Kidney glomerular epithelial cell (primary cell): ENCODE results near the gene MAGEA4.
"Not testable (repeated sequence)": the region's sequence is repeated elsewhere in the genome, so short reads cannot be mapped to it uniquely, and the experiment has no call there.

Experiments
- DNase-seq: peaks from one replicate; lab custom pipeline; 2025; lab: John Stamatoyannopoulos, UW

The MAGEA4 gene

DNA sequence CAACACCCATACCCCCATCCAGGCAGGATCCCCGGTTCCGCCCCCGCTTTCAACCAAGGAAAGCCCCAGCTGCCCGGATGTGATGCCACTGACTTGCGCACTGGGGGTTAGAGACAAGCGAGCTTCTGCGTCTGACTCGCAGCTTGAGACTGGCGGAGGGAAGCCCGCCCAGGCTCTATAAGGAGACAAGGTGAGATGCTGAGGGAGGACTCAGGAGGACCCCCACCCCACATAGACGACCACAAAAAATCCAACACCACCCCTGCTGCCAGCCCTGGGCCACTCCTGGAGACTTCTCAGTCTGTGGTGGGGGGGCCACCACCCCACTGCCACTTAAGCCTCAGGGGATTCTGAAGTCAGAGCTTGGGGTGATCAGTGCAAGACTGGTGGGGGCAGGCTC, at the start of gene MAGEA4:
Gene MAGEA4, plus strand, starts transcription at position 110 of the 400 bp plus-strand sequence. CDS start 10,776 bp downstream, outside the sequence.
- no peak for DNase-seq

GRCh38 chrX:151870602-151871001, 42.1 kb upstream of the MAGEA4 start:
- no peak for DNase-seq

- DNase-seq = no peak
Measured at GRCh38 chrX:151871244-151871643, 41.4 kb upstream of the MAGEA4 start.

DNA sequence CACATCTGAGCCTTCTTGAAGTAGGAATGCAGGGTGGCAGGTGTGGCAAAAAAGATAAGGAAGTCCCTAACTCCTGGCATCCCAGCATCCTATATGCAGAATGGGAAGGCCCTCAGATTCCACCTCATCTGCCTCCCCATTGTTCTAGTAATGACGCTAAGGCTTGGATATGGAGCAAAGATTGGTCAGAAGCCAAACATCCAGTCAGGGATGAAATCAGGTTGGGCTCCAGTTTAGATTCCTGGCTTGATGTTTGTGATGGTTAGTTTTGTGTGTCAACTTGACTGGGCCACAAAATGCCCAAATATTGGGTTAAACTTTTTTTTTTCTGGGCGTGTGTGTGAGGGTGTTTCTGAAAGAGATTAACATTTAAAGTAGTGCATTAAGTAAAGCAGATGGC, 39.6 kb upstream of the MAGEA4 start:
- DNase-seq = no peak

- no peak for DNase-seq
Measured at GRCh38 chrX:151875270-151876026, 37.2 kb upstream of the MAGEA4 start.

GRCh38 chrX:151878574-151878973, 34.1 kb upstream of the MAGEA4 start:
- no peak for DNase-seq

- DNase-seq = no peak
Measured at GRCh38 chrX:151879856-151880255, 32.8 kb upstream of the MAGEA4 start.

- DNase-seq = no peak
Measured at GRCh38 chrX:151880895-151881294, 31.8 kb upstream of the MAGEA4 start.

DNA sequence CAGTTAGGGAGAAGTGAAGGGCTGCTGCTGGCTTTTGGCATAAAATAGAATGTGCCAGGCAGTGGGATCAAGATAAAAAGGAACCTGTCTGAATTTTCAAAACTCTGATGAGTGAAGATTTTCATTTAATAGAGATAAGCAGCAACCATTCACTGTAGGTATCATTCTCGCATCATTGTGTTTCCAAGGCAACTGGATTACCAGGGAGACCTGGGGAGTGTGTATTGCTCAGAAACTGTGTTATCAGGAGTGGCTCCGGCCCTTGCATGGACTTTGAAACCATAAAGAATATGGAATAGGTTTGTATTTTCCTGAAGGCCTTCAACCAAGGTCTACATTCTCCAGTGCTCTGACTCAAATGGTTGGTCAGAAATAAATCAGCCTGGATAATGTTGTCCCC, 23.3 kb upstream of the MAGEA4 start:
- no peak for DNase-seq

GRCh38 chrX:151896734-151897474, 15.8 kb upstream of the MAGEA4 start:
- DNase-seq = no peak

- no peak for DNase-seq
Measured at GRCh38 chrX:151899622-151900021, 13.1 kb upstream of the MAGEA4 start.

GRCh38 chrX:151901826-151902225, 10.9 kb upstream of the MAGEA4 start:
- DNase-seq = no peak

- DNase-seq = no peak
Measured at GRCh38 chrX:151902813-151903591, 9.7 kb upstream of the MAGEA4 start.

DNA sequence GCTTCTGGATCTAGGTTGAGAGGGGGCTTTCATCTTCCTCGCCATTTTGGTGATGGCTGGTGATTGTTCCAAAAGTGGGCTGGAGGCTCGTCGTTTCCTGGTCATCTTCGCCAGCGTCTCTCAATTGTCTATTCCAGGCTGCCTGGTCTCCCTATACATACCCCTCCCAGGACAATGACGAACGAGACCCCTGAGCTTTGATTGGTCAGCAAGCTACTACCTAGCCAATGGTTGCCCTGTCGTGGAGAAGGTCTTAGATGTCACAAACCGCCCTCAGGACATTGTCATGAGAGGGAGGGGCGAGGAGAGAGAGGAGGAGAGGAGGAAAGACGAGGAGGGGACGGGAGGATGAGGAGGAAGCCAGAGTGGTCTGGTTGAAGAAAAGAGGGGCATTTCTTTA, 7.7 kb upstream of the MAGEA4 start:
- no peak for DNase-seq

DNA sequence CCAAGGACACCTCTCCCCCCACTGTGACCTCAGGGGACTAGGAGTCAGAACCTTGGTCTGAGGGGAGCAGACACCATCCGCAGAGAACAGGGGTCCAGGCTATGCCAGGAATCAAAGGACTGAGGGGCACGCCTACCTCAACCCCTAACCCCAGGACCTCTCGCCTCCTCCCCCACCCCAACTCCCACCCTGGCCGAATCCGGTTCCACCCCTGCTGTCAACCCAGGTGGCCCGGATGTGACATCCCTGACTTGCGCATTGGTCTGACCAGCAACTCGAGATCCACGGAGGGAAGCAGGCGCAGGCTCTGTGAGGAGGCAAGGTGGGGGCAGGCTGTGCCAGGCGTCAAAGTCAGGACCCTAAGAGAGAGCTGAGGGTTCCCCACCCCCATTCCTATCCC, 468 bp upstream of the MAGEA4 start:
- DNase-seq = no peak

- not testable (repeated sequence) for DNase-seq
Measured at GRCh38 chrX:151918736-151919135, 6.0 kb downstream of the MAGEA4 start.

DNA sequence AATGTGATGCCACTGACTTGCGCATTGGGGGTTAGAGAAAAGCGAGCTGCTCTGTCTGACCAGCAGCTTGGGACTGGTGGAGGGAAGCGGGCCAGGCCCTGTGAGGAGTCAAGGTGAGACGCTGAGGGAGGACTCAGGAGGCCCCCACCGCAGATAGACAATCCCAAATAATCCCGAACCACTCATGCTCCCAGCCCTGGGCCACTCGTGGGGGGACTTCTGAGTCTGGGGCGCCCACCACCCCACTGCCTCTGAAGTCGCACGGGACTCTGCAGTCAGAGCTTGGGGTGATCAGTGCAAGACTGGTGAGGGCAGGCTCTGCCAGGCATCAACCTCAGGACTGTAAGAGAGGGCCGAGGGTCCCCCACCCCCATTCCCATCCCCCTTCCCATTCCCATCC, 6.9 kb downstream of the MAGEA4 start:
- DNase-seq = no peak

DNA sequence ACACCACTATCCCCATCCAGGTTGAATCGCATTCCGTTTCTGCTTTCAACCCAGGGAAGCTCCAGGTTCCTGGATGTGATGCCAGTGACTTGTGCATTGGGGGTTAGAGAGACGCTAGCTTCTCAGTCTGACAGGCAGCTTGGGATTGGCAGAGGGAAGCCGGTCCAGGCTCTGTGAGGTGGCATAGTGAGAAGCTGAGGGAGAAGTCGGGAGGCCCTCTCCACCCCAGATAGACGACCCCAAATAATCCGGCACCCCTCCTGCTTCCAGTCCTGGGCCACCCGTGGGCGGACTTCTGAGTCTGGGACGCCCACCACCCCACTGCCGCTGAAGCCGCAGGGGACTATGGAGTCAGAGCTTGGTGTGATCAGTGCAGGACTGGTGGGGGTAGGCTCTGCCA, 7.4 kb downstream of the MAGEA4 start:
- DNase-seq = no peak

- DNase-seq = no peak
Measured at GRCh38 chrX:151920530-151920929, 7.8 kb downstream of the MAGEA4 start.

- no peak for DNase-seq
Measured at GRCh38 chrX:151921292-151921691, 8.6 kb downstream of the MAGEA4 start.

- no peak for DNase-seq
Measured at GRCh38 chrX:151921866-151922265, 9.2 kb downstream of the MAGEA4 start.

GRCh38 chrX:151922692-151923091, 10.0 kb downstream of the MAGEA4 start:
- DNase-seq = no peak

- no peak for DNase-seq
Measured at GRCh38 chrX:151923648-151924047, 11.0 kb downstream of the MAGEA4 start.
